GM08714 (cell line): ENCODE measurements around the gene HIC1.
A peak's percentile ranks its signal among the peaks of the same experiment; 100 is the strongest.

ENCODE experiments used
- H3K4me3 ChIP-seq: fragments of 200-500 bp; sonication (Bioruptor generic); 2 replicates; pipeline ENCODE4 v1.5.1; 2014; ENCODE audit warnings: mild to moderate bottlenecking, low read length, inconsistent platforms
- ZNF274 ChIP-seq: IDR thresholded peaks from 2 replicates; pipeline ENCODE4 v1.6.1; 2012; ENCODE audit warnings: mild to moderate bottlenecking, low read depth, low read length

The HIC1 gene

DNA sequence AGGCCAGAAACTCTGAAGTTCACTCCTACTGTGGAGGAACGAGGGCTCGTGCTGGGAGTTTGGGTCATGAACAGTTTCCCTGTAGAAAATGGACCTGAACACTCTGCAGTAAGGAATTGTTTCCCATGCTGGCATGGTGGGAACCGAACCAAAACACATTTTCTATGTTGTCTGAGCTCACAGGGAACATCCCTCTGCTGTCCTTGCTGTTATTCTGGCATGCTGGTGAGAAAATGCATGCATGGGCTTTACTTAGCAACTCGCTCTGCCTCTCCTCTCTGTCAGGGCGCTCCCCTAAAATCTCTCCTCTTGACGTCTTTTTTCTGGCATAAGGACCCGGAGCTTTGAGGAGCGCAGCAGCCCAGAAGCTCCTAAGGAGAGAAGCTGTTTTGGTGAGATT lies 35.2 kb upstream of the HIC1 start:
- no peak for TF ChIP-seq ZNF274
- H3K4me3 ChIP-seq = no peak overlapping the region

DNA sequence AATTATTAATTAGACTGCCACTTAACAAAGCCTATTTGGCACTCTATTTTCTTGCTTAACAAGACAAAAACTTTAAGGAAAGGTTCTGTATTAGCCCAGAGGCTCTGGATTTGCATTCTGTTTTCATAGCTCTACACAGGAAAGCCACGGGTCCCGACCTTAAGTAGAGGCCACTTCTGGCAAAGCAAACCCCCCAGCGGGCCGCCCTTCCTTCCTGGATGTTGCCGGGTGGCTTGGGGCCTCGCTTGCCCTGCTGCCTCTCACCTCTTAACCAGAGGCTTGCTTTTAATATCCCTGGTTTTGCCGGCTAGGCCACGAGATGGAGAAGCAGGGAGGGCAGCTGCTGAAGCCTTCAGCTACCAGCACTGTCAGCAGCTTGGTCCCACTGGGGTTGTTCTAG lies 34.2 kb upstream of the HIC1 start:
- no peak overlapping the region for H3K4me3 ChIP-seq

DNA sequence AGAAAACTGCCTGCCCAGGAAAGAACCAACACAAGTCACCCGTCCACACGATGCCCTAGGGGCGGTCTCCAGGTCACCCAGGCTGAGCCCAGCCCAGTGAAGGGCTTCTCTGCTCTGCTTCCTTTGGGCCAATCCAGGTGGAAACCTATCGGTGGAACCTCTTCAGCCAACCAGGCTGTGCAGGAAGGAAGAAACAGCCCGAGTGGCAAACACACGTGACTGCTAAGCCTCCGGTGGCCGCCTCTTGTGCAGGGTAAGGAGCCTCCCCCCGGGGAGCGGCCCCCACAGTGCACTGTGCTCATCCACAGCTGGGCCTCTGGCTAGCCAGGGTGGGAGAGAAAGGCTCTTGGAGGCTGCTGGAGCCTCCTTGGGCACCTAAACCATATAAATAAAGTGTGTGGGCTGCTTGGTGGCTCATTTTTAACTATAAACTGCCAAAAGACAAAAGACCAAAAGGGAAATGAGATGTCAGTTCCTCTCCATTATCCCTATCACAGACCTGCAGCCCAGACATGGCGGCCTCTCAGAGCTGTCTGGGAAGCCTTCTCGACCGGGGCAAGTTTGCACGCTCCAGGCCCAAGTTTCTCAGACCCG lies 32.2 kb upstream of the HIC1 start:
- no peak overlapping the region for H3K4me3 ChIP-seq
- no peak for TF ChIP-seq ZNF274

More for the DNA sequence above, 34.2 kb upstream of the HIC1 start:
- no peak for TF ChIP-seq ZNF274

DNA sequence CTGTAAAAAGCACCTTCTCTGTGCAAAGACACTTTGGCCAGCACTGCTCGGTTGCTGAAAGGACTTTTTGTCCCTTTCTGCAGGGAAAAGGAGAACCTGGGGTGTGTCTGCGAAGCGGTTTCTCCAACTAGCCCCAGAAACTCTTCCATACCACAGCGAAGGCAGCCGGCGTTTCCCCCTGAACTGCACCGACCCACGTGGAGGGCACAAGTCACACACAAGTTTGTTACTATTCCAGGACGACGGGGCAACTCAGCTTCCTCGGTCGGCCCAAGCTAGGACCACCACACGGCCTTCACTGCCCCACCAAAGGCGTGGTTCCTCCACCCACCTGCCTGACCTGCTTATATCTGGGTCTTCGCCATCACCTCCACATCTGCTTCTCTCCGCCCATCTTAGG lies 31.6 kb upstream of the HIC1 start:
- no peak for TF ChIP-seq ZNF274
- H3K4me3 ChIP-seq = no peak overlapping the region

DNA sequence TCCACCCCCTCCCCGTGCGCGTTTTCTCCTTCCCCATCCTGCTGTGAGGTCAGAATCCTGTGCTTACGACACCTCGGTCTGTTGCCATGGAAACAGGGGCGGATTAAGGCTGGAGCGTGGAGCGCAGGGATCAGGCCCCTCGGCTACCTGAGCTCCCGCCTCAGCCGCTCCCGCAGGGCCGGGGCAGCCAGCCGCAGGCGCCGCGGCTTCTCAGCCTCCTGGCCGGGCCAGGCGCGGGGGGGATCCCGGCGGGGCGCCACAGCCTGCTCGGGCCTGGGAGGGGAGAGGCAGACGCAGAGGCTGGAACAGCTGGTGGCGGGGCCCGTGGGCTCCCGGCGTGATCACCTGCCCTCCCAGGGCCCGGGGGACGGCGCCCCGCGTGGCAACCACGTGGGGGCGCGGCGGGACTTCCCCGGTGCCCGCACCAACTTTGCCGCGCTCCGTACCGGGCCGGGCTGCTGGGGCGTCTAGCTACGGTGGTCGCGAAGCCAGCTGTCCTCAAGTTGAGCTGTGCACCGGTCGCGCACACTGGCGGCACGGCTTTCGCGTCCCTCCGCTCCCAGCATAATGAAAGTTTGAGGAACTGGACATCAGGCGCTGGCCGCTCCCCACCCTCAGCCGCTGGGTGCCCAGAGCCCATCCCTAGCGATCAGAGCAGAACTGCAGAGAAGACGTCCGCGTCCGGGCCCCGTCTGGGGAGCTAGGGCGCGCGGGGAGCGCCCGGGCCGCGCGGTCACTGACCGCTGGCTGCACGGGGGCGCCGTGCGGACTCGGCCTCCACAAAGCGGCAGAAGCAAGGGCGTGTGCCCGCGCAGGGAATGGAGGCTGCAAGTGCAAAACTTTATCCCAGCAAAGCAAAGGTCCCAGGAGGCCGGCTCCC lies 31.0 kb upstream of the HIC1 start:
- H3K4me3 ChIP-seq = no peak overlapping the region
- no peak for TF ChIP-seq ZNF274

DNA sequence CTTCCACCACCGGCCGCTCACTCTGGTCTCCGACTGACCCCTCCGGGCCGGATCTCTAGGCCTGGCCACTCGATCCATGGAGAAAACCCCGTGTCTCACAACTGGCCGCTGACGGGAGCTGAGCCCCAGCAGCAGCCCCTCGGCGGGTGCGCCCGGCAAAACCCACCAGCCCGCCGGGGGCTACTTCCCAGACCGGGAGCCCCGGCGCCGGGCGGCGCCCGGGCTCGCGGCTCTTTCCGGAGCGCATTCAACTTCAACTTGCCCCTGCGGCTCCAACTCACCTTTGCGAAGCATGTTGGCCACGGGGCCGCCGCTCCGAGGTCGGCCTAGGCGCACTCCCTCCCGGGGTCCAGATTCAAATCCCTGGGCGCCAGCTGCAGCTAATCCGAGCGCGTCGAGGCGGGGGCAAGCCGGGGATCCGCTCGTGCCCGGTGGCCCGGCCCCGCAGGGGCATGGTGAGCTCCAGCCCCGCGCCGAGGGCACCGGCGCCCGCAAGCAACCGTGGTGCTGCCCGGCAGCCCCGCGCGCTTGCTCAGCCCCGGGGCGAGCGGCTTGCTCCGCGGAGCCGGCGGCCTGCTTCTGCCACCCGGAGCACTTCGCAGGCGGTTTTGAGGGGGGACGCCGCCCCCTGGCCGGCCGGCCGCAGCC lies 30.2 kb upstream of the HIC1 start:
- TF ChIP-seq ZNF274 = no peak
- no peak overlapping the region; the same call in 1 of the 2 replicates for H3K4me3 ChIP-seq

DNA sequence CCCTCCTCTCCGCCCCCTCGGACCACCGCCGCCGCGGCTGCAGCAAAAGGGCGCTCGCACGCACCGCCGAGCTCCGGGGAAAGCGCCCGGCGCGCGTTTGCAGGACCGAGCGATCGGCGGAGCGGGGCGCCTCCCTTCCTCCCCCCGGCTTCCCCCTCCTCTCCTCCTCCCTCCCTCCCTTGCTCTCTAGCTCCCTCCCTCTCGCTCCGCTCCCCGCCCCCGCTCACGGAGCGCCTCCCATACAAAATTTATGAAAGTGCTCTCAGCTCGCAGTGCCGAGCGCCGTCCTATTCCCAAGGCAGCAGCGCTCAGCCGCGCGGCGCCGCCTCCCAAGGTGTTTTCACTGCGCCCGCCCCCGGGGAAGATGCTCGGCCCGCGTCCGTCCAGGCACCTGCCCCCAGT lies 29.7 kb upstream of the HIC1 start, which contains the start of gene RTN4RL1:
Gene RTN4RL1, minus strand, starts transcription at position 115 of the 402 bp plus-strand sequence. CDS start 469 bp downstream, outside the sequence.
- H3K4me3 ChIP-seq = peak within 1 kb of the TSS; percentile 20; the same call in 1 of the 2 replicates
- no peak for TF ChIP-seq ZNF274

DNA sequence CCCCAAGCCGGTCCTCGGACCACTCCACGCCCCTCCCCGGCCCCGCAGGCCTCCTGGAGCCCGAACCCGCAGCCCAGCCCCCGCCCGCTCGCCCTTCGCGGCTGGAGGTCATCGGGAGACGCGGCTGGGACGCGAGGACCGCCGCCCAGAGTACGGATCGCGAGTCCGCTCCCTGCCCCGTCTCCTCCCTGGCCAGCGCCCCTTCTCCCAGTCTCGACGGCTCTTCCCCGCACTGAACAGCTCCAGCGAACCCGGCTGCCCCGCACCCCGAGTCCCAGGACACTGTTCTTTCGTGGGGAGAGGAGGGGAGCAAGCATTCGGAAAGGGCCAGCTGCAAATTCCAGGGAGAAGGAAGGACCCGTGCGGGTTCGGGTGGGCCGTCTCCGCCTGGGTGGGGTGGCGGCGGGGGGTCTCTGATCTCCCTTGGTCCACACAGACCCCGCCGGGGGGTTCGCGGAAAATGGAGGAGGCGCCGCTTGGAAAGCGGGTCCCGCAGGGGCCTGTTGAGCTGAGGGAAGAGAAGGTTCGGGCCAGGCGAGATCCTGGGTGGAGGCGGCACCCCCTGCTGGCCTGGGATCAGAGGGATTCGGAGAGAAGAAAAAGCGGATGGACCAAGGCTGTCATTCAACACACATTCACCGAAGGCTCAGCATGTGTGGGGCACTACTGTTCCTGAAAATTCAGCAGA lies 29.1 kb upstream of the HIC1 start:
- peak overlapping the region; percentile 20; the same call in 1 of the 2 replicates for H3K4me3 ChIP-seq
- TF ChIP-seq ZNF274 = no peak

DNA sequence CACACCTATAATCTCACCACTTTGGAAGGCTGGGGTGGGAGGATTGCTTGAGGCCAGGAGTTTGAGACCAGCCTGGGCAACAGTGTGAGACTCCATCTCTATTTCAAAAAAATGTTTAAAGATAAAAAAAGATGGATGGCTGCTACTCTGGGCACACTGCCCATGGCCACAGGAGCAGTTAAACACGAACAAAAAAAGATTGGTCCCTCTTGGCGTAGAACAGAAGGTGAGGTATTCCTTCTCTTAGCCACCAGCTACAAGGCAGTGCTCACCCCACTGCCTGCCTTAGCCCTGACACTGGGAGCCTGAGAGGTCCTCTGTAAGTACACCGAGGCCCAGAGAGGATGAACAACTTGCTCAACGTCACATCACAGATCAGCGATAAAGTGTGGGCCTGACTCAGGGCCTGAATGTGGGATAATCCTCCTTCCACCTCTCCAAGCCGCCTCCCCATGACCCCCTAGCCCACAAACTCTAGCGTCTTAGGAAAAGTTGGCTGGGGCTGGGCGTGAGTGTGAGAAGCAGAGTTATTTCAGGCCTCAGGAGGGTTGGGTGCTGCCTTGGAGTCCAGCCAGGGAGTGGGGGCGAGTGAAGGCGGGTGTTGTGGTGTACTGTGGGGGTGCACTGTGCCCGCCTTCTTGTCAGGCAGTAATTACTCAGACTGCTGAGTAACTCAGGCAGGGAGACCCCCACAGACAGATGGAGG lies 27.2 kb upstream of the HIC1 start:
- H3K4me3 ChIP-seq = no peak overlapping the region

DNA sequence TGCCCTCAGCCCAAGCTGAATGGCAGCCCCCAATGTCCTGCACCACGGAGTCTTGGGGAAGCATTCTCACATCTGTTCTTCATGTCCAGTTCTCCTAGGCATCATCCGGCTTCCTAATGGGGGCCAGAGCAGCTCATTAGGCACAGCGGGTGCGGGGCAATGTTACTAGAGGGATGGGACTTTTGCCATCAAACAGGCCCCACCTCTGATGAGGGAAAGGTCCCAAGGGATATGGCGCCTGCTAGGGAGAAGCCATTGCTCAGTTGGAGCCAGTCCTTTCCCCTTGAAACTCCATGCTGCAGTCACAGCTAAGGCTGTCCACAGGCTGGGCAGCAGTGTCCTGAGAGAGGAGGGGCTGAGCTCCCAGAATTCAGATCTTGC lies 26.7 kb upstream of the HIC1 start:
- no peak overlapping the region for H3K4me3 ChIP-seq
- TF ChIP-seq ZNF274 = no peak

More for the DNA sequence above, 27.2 kb upstream of the HIC1 start:
- no peak for TF ChIP-seq ZNF274

DNA sequence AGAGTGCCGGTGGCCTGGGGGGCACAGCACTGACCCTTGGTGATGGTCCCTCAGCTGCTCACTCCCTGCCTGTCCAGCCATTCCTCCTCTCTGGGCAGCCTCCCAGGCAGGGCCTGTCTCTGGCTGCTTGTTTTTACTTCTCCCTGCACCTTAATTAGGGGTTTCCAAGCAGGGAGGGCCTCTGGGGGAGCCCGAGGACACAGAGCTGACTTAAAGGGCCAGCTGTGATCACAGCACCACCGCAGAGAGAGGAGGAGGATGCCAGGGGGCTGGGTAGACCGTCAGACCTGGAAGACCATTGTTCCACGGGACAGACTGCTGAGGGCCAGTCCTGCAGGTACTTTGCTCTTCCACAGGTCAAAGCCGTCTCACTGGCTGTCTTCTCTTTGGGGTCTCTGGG lies 26.2 kb upstream of the HIC1 start:
- no peak overlapping the region for H3K4me3 ChIP-seq
- no peak for TF ChIP-seq ZNF274

DNA sequence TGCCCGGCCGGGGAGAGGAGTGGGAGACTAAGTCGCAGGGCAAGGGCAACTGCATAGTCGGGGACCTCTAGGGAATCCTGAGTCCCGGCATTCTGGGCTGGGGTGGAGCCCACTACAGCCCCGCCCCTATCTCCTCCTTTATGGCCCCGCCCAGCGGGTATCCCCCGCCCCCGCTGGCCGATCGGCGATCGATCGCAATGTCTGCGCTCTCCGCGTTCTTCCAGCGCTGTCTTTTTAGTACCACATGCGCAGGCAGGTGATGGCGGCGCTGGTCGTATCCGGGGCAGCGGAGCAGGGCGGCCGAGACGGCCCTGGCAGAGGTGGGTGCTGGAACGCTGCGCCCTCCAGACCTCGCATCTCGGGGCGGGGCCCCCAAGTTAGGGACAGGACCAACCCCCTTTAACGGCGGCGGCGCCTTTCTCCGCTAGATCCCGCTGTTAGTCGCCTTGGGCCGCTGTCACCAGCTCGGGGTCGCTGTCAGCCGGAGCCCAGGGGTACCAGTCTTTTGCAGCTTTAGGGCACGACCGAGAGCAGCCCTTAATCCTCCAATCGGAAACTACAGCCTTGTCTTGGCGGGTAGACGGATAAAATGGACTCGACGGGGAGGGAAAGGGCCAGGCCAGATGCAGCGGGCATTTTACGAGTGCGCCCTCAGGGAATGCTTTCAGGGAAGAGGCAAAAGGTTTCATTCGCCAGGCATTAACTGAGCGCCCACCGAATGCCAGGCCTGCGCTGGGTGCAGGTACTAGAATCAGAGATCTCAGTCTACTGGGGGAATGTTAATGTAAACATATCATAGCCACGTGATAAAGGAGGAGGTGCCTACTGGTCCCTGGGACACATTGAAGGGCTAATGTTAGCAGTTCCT lies 24.8 kb upstream of the HIC1 start, which contains the start of gene DPH1:
Gene DPH1, plus strand, starts transcription at position 243 of the 868 bp plus-strand sequence. Its CDS starts 17 bp downstream, at position 260.
- peak within 1 kb of the TSS; percentile 92 for H3K4me3 ChIP-seq
- no peak for TF ChIP-seq ZNF274

DNA sequence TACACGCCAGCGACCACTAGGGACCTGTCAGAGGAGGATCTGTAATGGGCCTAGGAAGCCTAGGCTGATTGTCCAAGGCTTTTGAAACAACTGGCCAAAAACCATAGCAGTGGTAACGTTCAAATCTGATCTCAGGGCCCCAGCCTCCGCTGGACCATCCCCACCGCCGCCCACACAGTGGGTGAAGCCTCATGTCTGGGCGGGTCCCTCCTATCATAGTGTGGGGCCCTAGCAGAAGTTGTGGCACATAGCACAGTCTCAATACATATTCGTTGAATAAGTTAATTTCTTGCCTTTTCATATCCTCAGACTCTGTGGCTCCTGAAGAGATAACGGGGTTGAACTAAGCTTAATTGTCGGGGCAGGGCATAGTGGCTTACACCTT lies 24.1 kb upstream of the HIC1 start:
- H3K4me3 ChIP-seq = peak overlapping the region; percentile 92; the same call in 1 of the 2 replicates
- TF ChIP-seq ZNF274 = no peak

DNA sequence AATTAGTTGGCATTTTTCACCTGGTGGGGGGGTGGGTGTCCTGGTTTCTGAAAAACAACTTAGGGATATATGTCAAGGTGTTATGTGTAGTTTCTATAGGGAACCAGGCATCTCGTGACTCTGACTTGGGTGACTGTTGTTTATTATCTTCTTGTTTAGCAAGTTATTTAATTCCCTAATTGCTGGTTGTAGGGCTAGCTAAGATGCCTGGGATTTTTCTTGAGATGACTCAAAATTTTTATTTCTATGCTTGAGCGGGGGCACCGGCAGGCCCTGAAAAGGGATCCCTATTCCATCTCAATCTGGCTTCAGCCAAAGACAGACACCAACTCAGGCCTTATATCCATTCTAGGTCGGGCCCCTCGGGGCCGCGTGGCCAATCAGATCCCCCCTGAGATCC lies 21.8 kb upstream of the HIC1 start:
- no peak for TF ChIP-seq ZNF274
- no peak overlapping the region for H3K4me3 ChIP-seq
